ENCODE results near the gene KCNG3. TPM values are rescaled to one million over a fixed set of nuclear protein-coding genes. Genes with fewer than 3 reads are reported as not detected.

The KCNG3 gene
- total RNA-seq, 2 donors from 2014 or later, result not detected

GRCh38 chr2:42436370-42436769 is 57.4 kb downstream of the KCNG3 start:
- Histone ChIP-seq H3K4me1 (no peaks in the 10 kb centered on the region), H3K4me3 (no peak overlapping the region), H3K9me3 (no peaks in the 10 kb centered on the region), H3K36me3 (no peaks in the 10 kb centered on the region), H3K27ac (no peak overlapping the region), H3K27me3 (no peaks in the 10 kb centered on the region)
- DNase-seq (ENCODE audit: low spot score), result no peak
- TF ChIP-seq, protein P1, sequence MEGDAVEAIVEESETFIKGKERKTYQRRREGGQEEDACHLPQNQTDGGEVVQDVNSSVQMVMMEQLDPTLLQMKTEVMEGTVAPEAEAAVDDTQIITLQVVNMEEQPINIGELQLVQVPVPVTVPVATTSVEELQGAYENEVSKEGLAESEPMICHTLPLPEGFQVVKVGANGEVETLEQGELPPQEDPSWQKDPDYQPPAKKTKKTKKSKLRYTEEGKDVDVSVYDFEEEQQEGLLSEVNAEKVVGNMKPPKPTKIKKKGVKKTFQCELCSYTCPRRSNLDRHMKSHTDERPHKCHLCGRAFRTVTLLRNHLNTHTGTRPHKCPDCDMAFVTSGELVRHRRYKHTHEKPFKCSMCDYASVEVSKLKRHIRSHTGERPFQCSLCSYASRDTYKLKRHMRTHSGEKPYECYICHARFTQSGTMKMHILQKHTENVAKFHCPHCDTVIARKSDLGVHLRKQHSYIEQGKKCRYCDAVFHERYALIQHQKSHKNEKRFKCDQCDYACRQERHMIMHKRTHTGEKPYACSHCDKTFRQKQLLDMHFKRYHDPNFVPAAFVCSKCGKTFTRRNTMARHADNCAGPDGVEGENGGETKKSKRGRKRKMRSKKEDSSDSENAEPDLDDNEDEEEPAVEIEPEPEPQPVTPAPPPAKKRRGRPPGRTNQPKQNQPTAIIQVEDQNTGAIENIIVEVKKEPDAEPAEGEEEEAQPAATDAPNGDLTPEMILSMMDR (IDR thresholded peaks at IDR 0.05), result no peak

GRCh38 chr2:42435628-42436027 is 58.2 kb downstream of the KCNG3 start:
- Histone ChIP-seq H3K27ac (no peak overlapping the region), H3K36me3 (no peaks in the 10 kb centered on the region), H3K4me1 (no peaks in the 10 kb centered on the region), H3K9me3 (no peaks in the 10 kb centered on the region), H3K4me3 (no peak overlapping the region), H3K27me3 (no peaks in the 10 kb centered on the region)
- DNase-seq (ENCODE audit: low spot score), result no peak
- TF ChIP-seq, protein P1 (IDR thresholded peaks at IDR 0.05), result no peak

DNA sequence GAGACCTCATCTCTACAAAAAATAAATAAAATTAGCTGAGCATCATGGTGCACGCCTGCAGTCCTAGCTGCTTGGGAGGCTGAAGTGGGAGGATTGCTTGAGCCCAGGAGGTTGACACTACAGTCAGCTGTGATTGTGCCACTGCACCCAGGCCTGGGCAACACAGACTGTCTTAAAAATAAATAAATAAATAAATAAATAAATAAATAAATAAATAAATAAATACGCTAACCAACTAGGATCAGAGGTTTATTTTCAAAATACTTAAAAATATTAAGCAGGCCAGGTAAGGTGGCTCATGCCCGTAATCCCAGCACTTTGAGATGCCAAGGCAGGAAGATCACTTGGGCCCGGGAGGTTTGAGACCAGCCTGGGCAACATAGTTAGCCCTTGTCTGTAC is 63.6 kb downstream of the KCNG3 start:
- no peaks in the 10 kb centered on the region for H3K36me3 ChIP-seq
- no peak overlapping the region for H3K4me3 ChIP-seq
- no peaks in the 10 kb centered on the region for H3K4me1 ChIP-seq
- no peaks in the 10 kb centered on the region for H3K9me3 ChIP-seq
- no peak overlapping the region for H3K27ac ChIP-seq
- TF ChIP-seq, protein P1 (IDR thresholded peaks at IDR 0.05), result no peak
- no peaks in the 10 kb centered on the region for H3K27me3 ChIP-seq
- DNase-seq (ENCODE audit: low spot score), result no peak

DNA sequence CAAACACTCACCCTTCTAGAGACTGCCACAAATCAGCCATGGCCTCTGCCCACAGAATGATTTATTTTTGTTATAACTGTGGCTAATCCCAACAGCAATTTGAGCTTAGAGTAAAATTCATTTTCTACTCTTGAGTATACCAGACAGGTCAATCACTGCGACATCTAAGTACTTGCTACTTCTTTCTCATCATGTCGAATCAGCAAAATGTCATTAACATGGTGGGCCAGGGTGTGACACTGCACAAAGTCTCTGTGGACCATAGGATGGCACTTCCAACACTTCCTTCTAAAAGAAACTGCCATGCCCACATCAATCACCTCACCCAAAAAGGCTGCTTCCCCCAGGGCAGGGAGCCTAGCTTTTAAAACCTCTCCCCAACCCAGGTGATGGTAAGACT is 64.4 kb downstream of the KCNG3 start:
- Histone ChIP-seq H3K27ac (no peak overlapping the region), H3K36me3 (no peaks in the 10 kb centered on the region), H3K9me3 (no peaks in the 10 kb centered on the region), H3K4me1 (no peaks in the 10 kb centered on the region), H3K27me3 (no peaks in the 10 kb centered on the region), H3K4me3 (no peak overlapping the region)
- no peak for DNase-seq (ENCODE audit: low spot score)
- TF ChIP-seq, protein P1 (IDR thresholded peaks at IDR 0.05), result no peak

- no peaks in the 10 kb centered on the region for H3K27me3 ChIP-seq
- TF ChIP-seq, protein P1 (IDR thresholded peaks at IDR 0.05), result no peak
- no peaks in the 10 kb centered on the region for H3K4me1 ChIP-seq
- H3K4me3 ChIP-seq, result no peak overlapping the region
- no peaks in the 10 kb centered on the region for H3K9me3 ChIP-seq
- no peak overlapping the region for H3K27ac ChIP-seq
- no peak for DNase-seq (ENCODE audit: low spot score)
- H3K36me3 ChIP-seq, result no peaks in the 10 kb centered on the region
Observed at GRCh38 chr2:42425697-42426096, 68.1 kb downstream of the KCNG3 start.

- Histone ChIP-seq H3K36me3 (no peaks in the 10 kb centered on the region), H3K4me3 (no peak overlapping the region), H3K4me1 (no peaks in the 10 kb centered on the region), H3K9me3 (no peaks in the 10 kb centered on the region), H3K27ac (no peak overlapping the region), H3K27me3 (no peaks in the 10 kb centered on the region)
- TF ChIP-seq, protein P1 (IDR thresholded peaks at IDR 0.05), result no peak
- DNase-seq (ENCODE audit: low spot score), result no peak
Observed at GRCh38 chr2:42424033-42424432, 69.7 kb downstream of the KCNG3 start.
